ENCODE measurements around the gene HIPK1.

Gene HIPK1

GRCh38 chr1:113976609-113977278, 47.6 kb downstream of the HIPK1 start:
- Histone ChIP-seq H2BK120ac (ENCODE audit: low read depth, low read length) (no peak overlapping the region), H2AK5ac (ENCODE audit: low read length) (no peak overlapping the region), H3K27me3 (ENCODE audit: insufficient read depth, low read length, poor library complexity) (no peaks in the 10 kb centered on the region), H3K4me3 (ENCODE audit: low read length) (no peak overlapping the region), H3K4me2 (ENCODE audit: low read length) (no peak overlapping the region), H2BK5ac (ENCODE audit: low read length) (no peak overlapping the region), H3K36me3 (ENCODE audit: control insufficient read depth, insufficient read depth, low read length) (no peaks in the 10 kb centered on the region), H3K79me2 (ENCODE audit: control insufficient read depth, insufficient read depth, low read length) (no peaks in the 10 kb centered on the region), H2BK15ac (replicated peaks; ENCODE audit: low read depth) (no peak overlapping the region), H3K79me1 (ENCODE audit: low read length) (peaks cover 3% of the 10 kb centered on the region), H4K8ac (ENCODE audit: low read depth, low read length) (no peak overlapping the region), H3K27ac (ENCODE audit: low read depth, low read length) (no peak overlapping the region), H3K4ac (ENCODE audit: low read depth, low read length) (no peak overlapping the region), H3K4me1 (ENCODE audit: control insufficient read depth, low read depth, low read length) (peaks cover 2% of the 10 kb centered on the region), H3K9ac (ENCODE audit: low read length) (no peak overlapping the region), H3K23ac (ENCODE audit: low read length) (no peak overlapping the region), H3K18ac (ENCODE audit: low read length) (no peak overlapping the region), H4K5ac (ENCODE audit: low read length) (no peak overlapping the region), H3K56ac (ENCODE audit: low read length) (peak overlapping the region; percentile 30)
- WGBS (ENCODE audit: extremely low coverage, insufficient coverage, low lambda C conversion rate), result no CpG with 5 or more reads among the region's 4 CpGs
- DNase-seq, result peak; percentile 71

GRCh38 chr1:113977906-113978305, 48.8 kb downstream of the HIPK1 start:
- no peaks in the 10 kb centered on the region for H3K36me3 ChIP-seq (ENCODE audit: control insufficient read depth, insufficient read depth, low read length)
- H3K4ac ChIP-seq (ENCODE audit: low read depth, low read length), result no peak overlapping the region
- no peak overlapping the region for H3K56ac ChIP-seq (ENCODE audit: low read length)
- no peak overlapping the region for H2AK5ac ChIP-seq (ENCODE audit: low read length)
- H3K79me1 ChIP-seq (ENCODE audit: low read length), result peaks cover 3% of the 10 kb centered on the region
- DNase-seq, result no peak
- no peak overlapping the region for H3K9ac ChIP-seq (ENCODE audit: low read length)
- no peak overlapping the region for H3K4me3 ChIP-seq (ENCODE audit: low read length)
- WGBS (ENCODE audit: extremely low coverage, insufficient coverage, low lambda C conversion rate), result no CpG with 5 or more reads among the region's 3 CpGs
- no peak overlapping the region for H3K27ac ChIP-seq (ENCODE audit: low read depth, low read length)
- H2BK15ac ChIP-seq (replicated peaks; ENCODE audit: low read depth), result no peak overlapping the region
- H2BK120ac ChIP-seq (ENCODE audit: low read depth, low read length), result no peak overlapping the region
- no peak overlapping the region for H4K8ac ChIP-seq (ENCODE audit: low read depth, low read length)
- no peak overlapping the region for H3K4me2 ChIP-seq (ENCODE audit: low read length)
- no peak overlapping the region for H3K18ac ChIP-seq (ENCODE audit: low read length)
- H3K27me3 ChIP-seq (ENCODE audit: insufficient read depth, low read length, poor library complexity), result no peaks in the 10 kb centered on the region
- no peak overlapping the region for H4K5ac ChIP-seq (ENCODE audit: low read length)
- peaks cover 5% of the 10 kb centered on the region for H3K4me1 ChIP-seq (ENCODE audit: control insufficient read depth, low read depth, low read length)
- H3K23ac ChIP-seq (ENCODE audit: low read length), result no peak overlapping the region
- H3K79me2 ChIP-seq (ENCODE audit: control insufficient read depth, insufficient read depth, low read length), result no peaks in the 10 kb centered on the region
- H2BK5ac ChIP-seq (ENCODE audit: low read length), result no peak overlapping the region

GRCh38 chr1:113978863-113979702, 50.0 kb downstream of the HIPK1 start, which contains the start of gene OLFML3:
Gene OLFML3, plus strand, starts transcription at chr1:113979474. Its CDS starts 43 bp downstream, at chr1:113979517.
- no peak within 1 kb of the TSS for H2BK15ac ChIP-seq (replicated peaks; ENCODE audit: low read depth)
- H3K4me2 ChIP-seq (ENCODE audit: low read length), result peak within 1 kb of the TSS; percentile 31
- no peak within 1 kb of the TSS for H3K4me3 ChIP-seq (ENCODE audit: low read length)
- no peaks in the 10 kb centered on the region for H3K79me2 ChIP-seq (ENCODE audit: control insufficient read depth, insufficient read depth, low read length)
- H3K36me3 ChIP-seq (ENCODE audit: control insufficient read depth, insufficient read depth, low read length), result no peaks in the 10 kb centered on the region
- H3K27ac ChIP-seq (ENCODE audit: low read depth, low read length), result peak within 1 kb of the TSS; percentile 79
- no peak within 1 kb of the TSS for H4K8ac ChIP-seq (ENCODE audit: low read depth, low read length)
- no CpG with 5 or more reads among the region's 13 CpGs for WGBS (ENCODE audit: extremely low coverage, insufficient coverage, low lambda C conversion rate)
- peak within 1 kb of the TSS; percentile 68 for H3K9ac ChIP-seq (ENCODE audit: low read length)
- H2BK120ac ChIP-seq (ENCODE audit: low read depth, low read length), result no peak within 1 kb of the TSS
- H3K18ac ChIP-seq (ENCODE audit: low read length), result peak within 1 kb of the TSS; percentile 46
- H4K5ac ChIP-seq (ENCODE audit: low read length), result no peak within 1 kb of the TSS
- peaks cover 5% of the 10 kb centered on the region for H3K4me1 ChIP-seq (ENCODE audit: control insufficient read depth, low read depth, low read length)
- H3K56ac ChIP-seq (ENCODE audit: low read length), result peak within 1 kb of the TSS; percentile 74
- peaks cover 3% of the 10 kb centered on the region for H3K79me1 ChIP-seq (ENCODE audit: low read length)
- peak within 1 kb of the TSS; percentile 14 for H2BK5ac ChIP-seq (ENCODE audit: low read length)
- H3K27me3 ChIP-seq (ENCODE audit: insufficient read depth, low read length, poor library complexity), result no peaks in the 10 kb centered on the region
- peak within 1 kb of the TSS; percentile 18 for H3K4ac ChIP-seq (ENCODE audit: low read depth, low read length)
- H2AK5ac ChIP-seq (ENCODE audit: low read length), result no peak within 1 kb of the TSS
- peak; percentile 97 for DNase-seq
- no peak within 1 kb of the TSS for H3K23ac ChIP-seq (ENCODE audit: low read length)

GRCh38 chr1:113980110-113980509, 51.0 kb downstream of the HIPK1 start:
- H2BK120ac ChIP-seq (ENCODE audit: low read depth, low read length), result no peak overlapping the region
- WGBS (ENCODE audit: extremely low coverage, insufficient coverage, low lambda C conversion rate), result no CpG with 5 or more reads among the region's 10 CpGs
- no peak overlapping the region for H3K27ac ChIP-seq (ENCODE audit: low read depth, low read length)
- H3K27me3 ChIP-seq (ENCODE audit: insufficient read depth, low read length, poor library complexity), result no peaks in the 10 kb centered on the region
- no peak overlapping the region for H3K4me2 ChIP-seq (ENCODE audit: low read length)
- H2AK5ac ChIP-seq (ENCODE audit: low read length), result no peak overlapping the region
- no peak overlapping the region for H4K8ac ChIP-seq (ENCODE audit: low read depth, low read length)
- H3K36me3 ChIP-seq (ENCODE audit: control insufficient read depth, insufficient read depth, low read length), result no peaks in the 10 kb centered on the region
- no peak overlapping the region for H3K4me3 ChIP-seq (ENCODE audit: low read length)
- peak overlapping the region; percentile 51 for H3K9ac ChIP-seq (ENCODE audit: low read length)
- peak overlapping the region; percentile 11 for H2BK5ac ChIP-seq (ENCODE audit: low read length)
- no peak overlapping the region for H4K5ac ChIP-seq (ENCODE audit: low read length)
- H3K4ac ChIP-seq (ENCODE audit: low read depth, low read length), result no peak overlapping the region
- H3K79me1 ChIP-seq (ENCODE audit: low read length), result peaks cover 3% of the 10 kb centered on the region
- H3K4me1 ChIP-seq (ENCODE audit: control insufficient read depth, low read depth, low read length), result peaks cover 5% of the 10 kb centered on the region
- H3K23ac ChIP-seq (ENCODE audit: low read length), result no peak overlapping the region
- no peak overlapping the region for H2BK15ac ChIP-seq (replicated peaks; ENCODE audit: low read depth)
- H3K79me2 ChIP-seq (ENCODE audit: control insufficient read depth, insufficient read depth, low read length), result no peaks in the 10 kb centered on the region
- H3K18ac ChIP-seq (ENCODE audit: low read length), result peak overlapping the region; percentile 21
- DNase-seq, result no peak
- H3K56ac ChIP-seq (ENCODE audit: low read length), result peak overlapping the region; percentile 74

DNA sequence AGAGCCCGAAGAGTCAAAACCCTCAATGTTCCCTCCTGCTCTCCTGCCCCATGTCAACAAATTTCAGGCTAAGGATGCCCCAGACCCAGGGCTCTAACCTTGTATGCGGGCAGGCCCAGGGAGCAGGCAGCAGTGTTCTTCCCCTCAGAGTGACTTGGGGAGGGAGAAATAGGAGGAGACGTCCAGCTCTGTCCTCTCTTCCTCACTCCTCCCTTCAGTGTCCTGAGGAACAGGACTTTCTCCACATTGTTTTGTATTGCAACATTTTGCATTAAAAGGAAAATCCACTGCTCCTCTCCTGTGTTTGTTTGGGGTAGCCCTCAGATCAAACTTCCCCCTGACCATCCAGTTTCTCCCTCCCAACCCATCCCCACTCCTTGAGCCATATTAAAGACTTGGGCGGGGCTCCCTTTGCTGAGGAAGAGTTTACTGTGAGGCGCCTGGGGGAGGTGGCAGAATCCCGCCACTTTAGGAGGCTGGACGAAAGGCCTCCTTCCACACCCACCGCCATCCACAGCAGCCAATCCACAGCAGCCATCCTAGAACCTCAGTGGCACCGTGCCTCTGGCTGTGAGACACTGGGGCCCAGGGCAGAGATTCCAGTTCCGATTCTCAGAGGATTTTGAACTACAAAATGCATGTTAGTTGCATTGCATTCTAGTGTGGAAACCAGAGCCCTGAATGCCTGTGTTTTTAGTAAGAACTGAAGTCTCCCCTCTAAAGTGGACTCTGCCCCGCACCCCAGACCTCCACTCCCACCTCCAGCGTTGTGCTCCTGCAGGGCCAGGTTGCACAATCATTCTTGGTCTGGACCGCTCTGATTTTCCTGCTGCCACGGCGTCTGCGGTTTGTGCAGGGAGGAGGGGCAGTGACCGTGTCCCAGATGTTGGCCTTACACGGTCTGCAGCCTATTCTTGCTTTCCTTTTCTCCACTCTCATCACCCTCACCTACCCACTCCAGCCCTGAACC, 53.1 kb downstream of the HIPK1 start:
- H3K36me3 ChIP-seq (ENCODE audit: control insufficient read depth, insufficient read depth, low read length), result no peaks in the 10 kb centered on the region
- H4K5ac ChIP-seq (ENCODE audit: low read length), result no peak overlapping the region
- DNase-seq, result peak; percentile 35
- peaks cover 5% of the 10 kb centered on the region for H3K4me1 ChIP-seq (ENCODE audit: control insufficient read depth, low read depth, low read length)
- no peak overlapping the region for H2BK5ac ChIP-seq (ENCODE audit: low read length)
- no peak overlapping the region for H3K4me2 ChIP-seq (ENCODE audit: low read length)
- H3K9ac ChIP-seq (ENCODE audit: low read length), result peak overlapping the region; percentile 27
- peak overlapping the region; percentile 12 for H2AK5ac ChIP-seq (ENCODE audit: low read length)
- H3K18ac ChIP-seq (ENCODE audit: low read length), result no peak overlapping the region
- no peak overlapping the region for H3K4me3 ChIP-seq (ENCODE audit: low read length)
- WGBS (ENCODE audit: extremely low coverage, insufficient coverage, low lambda C conversion rate), result no CpG with 5 or more reads among the region's 18 CpGs
- no peak overlapping the region for H3K4ac ChIP-seq (ENCODE audit: low read depth, low read length)
- H3K79me2 ChIP-seq (ENCODE audit: control insufficient read depth, insufficient read depth, low read length), result no peaks in the 10 kb centered on the region
- peaks cover 3% of the 10 kb centered on the region for H3K79me1 ChIP-seq (ENCODE audit: low read length)
- no peak overlapping the region for H3K27ac ChIP-seq (ENCODE audit: low read depth, low read length)
- H3K27me3 ChIP-seq (ENCODE audit: insufficient read depth, low read length, poor library complexity), result no peaks in the 10 kb centered on the region
- H4K8ac ChIP-seq (ENCODE audit: low read depth, low read length), result no peak overlapping the region
- no peak overlapping the region for H3K56ac ChIP-seq (ENCODE audit: low read length)
- no peak overlapping the region for H2BK120ac ChIP-seq (ENCODE audit: low read depth, low read length)
- no peak overlapping the region for H2BK15ac ChIP-seq (replicated peaks; ENCODE audit: low read depth)
- H3K23ac ChIP-seq (ENCODE audit: low read length), result peak overlapping the region; percentile 10
